Colonic mucosa (tissue), 4 donors: ENCODE data around the gene RTN4R. TPM values are rescaled to one million over a fixed set of nuclear protein-coding genes. Genes with fewer than 3 reads are reported as not detected.

ENCODE experiments used
- DNase-seq: peaks from one replicate; pipeline ENCODE4 v3.0.0-alpha.2; 2020
- H3K27ac ChIP-seq: fragments of 200-600 bp; one replicate; pipeline ENCODE4 v1.8.0; 2021
- H3K27me3 ChIP-seq: fragments of 200-600 bp; one replicate; pipeline ENCODE4 v1.8.0; 2021
- H3K36me3 ChIP-seq: fragments of 200-600 bp; one replicate; pipeline ENCODE4 v1.8.0; 2021
- H3K4me1 ChIP-seq: fragments of 200-600 bp; one replicate; pipeline ENCODE4 v1.8.0; 2021; ENCODE audit warnings: mild to moderate bottlenecking
- H3K4me3 ChIP-seq: fragments of 200-600 bp; one replicate; pipeline ENCODE4 v1.8.0; 2021
- H3K9ac ChIP-seq, 2 donors: one replicate each; pipeline ENCODE4 v1.7.0; 2013; ENCODE audit warnings: control low read depth in 2 of 2, low read depth in 2 of 2, low read length in 2 of 2
- H3K9me3 ChIP-seq: fragments of 200-600 bp; one replicate; pipeline ENCODE4 v1.8.0; 2021
- CTCF ChIP-seq: fragments of 200-600 bp; IDR thresholded peaks from one replicate; pipeline ENCODE4 v1.8.0; 2022; ENCODE audit warnings: antibody characterized with exemption, mild to moderate bottlenecking
- intact Hi-C: fragments of 100-400 bp; cut with DNase I; formaldehyde crosslinking; loops from one replicate; pipeline ENCODE4 v1.14.1; 2022
- total RNA-seq, 2 donors: library from RNA; stranded (reverse); fragmentation: NEBNext Ultra II Directional in 1 of 2; extraction: Animal tissue kit (Norgen Biotek cat#: 25700) in 1 of 2; gene quantifications; one replicate each; pipeline ENCODE4 v1.2.1, GENCODE V29; 2021
- donor health status: healthy.
- donor health status: DM: no; HTN: no; CAD: no.
- donor health status: DM: no; HTN: no; CAD: no.

The RTN4R gene
- total RNA-seq, 2 donors from 2014 or later = 6.1 to 8.5 TPM

GRCh38 chr22:20258021-20258299, 10.2 kb downstream of the RTN4R start:
- Histone ChIP-seq H3K36me3 (no peaks in the 10 kb centered on the region), H3K4me3 (no peak overlapping the region), H3K27ac (no peak overlapping the region), H3K9me3 (no peaks in the 10 kb centered on the region), H3K4me1 (no peaks in the 10 kb centered on the region), H3K9ac (no peak overlapping the region), H3K27me3 (no peaks in the 10 kb centered on the region)
- TF ChIP-seq CTCF = no peak
- no peak for DNase-seq
- intact Hi-C loops = no loop called here

GRCh38 chr22:20257212-20258020, 10.7 kb downstream of the RTN4R start:
- DNase-seq = no peak
- H3K36me3 ChIP-seq = no peaks in the 10 kb centered on the region
- H3K27me3 ChIP-seq = no peaks in the 10 kb centered on the region
- no peak overlapping the region for H3K27ac ChIP-seq
- TF ChIP-seq CTCF = no peak
- H3K9me3 ChIP-seq = no peaks in the 10 kb centered on the region
- H3K4me3 ChIP-seq = no peak overlapping the region
- intact Hi-C loops = no loop called here
- no peaks in the 10 kb centered on the region for H3K4me1 ChIP-seq
- no peak overlapping the region for H3K9ac ChIP-seq

GRCh38 chr22:20256551-20257211, 11.4 kb downstream of the RTN4R start:
- intact Hi-C loops = no loop called here
- Histone ChIP-seq H3K4me1 (no peaks in the 10 kb centered on the region), H3K27me3 (no peaks in the 10 kb centered on the region), H3K9me3 (no peaks in the 10 kb centered on the region), H3K9ac (no peak overlapping the region), H3K4me3 (no peak overlapping the region), H3K36me3 (no peaks in the 10 kb centered on the region), H3K27ac (no peak overlapping the region)
- TF ChIP-seq CTCF = no peak
- DNase-seq = no peak

GRCh38 chr22:20256027-20256426, 12.1 kb downstream of the RTN4R start:
- no peaks in the 10 kb centered on the region for H3K36me3 ChIP-seq
- intact Hi-C loops = no loop called here
- H3K4me3 ChIP-seq = no peak overlapping the region
- H3K4me1 ChIP-seq = no peaks in the 10 kb centered on the region
- no peak for TF ChIP-seq CTCF
- no peak for DNase-seq
- H3K9ac ChIP-seq = no peak overlapping the region
- H3K9me3 ChIP-seq = no peaks in the 10 kb centered on the region
- no peak overlapping the region for H3K27ac ChIP-seq
- H3K27me3 ChIP-seq = no peaks in the 10 kb centered on the region

GRCh38 chr22:20254975-20255946, 12.9 kb downstream of the RTN4R start:
- Histone ChIP-seq H3K9ac (no peak overlapping the region), H3K4me1 (no peaks in the 10 kb centered on the region), H3K9me3 (no peaks in the 10 kb centered on the region), H3K36me3 (no peaks in the 10 kb centered on the region), H3K27me3 (no peaks in the 10 kb centered on the region), H3K4me3 (no peak overlapping the region), H3K27ac (no peak overlapping the region)
- no peak for DNase-seq
- TF ChIP-seq CTCF = no peak
- intact Hi-C loops = no loop called here
